Liver (tissue), 9 donors: Measurements from ENCODE around the gene STX16. TPM values are rescaled to one million over a fixed set of nuclear protein-coding genes. Genes with fewer than 3 reads are reported as not detected.

Experiments
- DNase-seq: peaks from one replicate; pipeline ENCODE4 v3.0.0-alpha.2; 2017; ENCODE audit warnings: low spot score
- H3K27ac ChIP-seq, 2 donors: one replicate each; pipeline ENCODE4 v1.7.0; 2013; ENCODE audit warnings: inconsistent platforms in 2 of 2, low read length in 2 of 2, control low read depth in 1 of 2, low read depth in 1 of 2, mild to moderate bottlenecking in 1 of 2
- H3K27me3 ChIP-seq, 4 donors: one replicate each; pipeline versions ENCODE4 v1.6.1 to v1.7.0; 2013; ENCODE audit warnings: low read length in 3 of 4, inconsistent platforms in 1 of 4, mild to moderate bottlenecking in 1 of 4, moderate library complexity in 1 of 4; ENCODE audit not compliant: control insufficient read depth in 4 of 4, insufficient read depth in 4 of 4
- H3K36me3 ChIP-seq, 4 donors: one replicate each; pipeline versions ENCODE4 v1.6.1 to v1.7.0; 2013; ENCODE audit warnings: low read length in 3 of 4, mild to moderate bottlenecking in 3 of 4, low read depth in 1 of 4, moderate library complexity in 1 of 4; ENCODE audit not compliant: control insufficient read depth in 4 of 4, insufficient read depth in 3 of 4
- H3K4me1 ChIP-seq, 4 donors: one replicate each; pipeline versions ENCODE4 v1.6.1 to v1.7.0; 2013; ENCODE audit warnings: low read length in 3 of 4, mild to moderate bottlenecking in 3 of 4, moderate library complexity in 1 of 4; ENCODE audit not compliant: control insufficient read depth in 4 of 4, insufficient read depth in 4 of 4
- H3K4me3 ChIP-seq, 3 donors: one replicate each; pipeline versions ENCODE4 v1.6.1 to v1.7.0; 2013; ENCODE audit warnings: low read length in 3 of 3, control low read depth in 1 of 3, low read depth in 1 of 3, mild to moderate bottlenecking in 1 of 3
- H3K9ac ChIP-seq, 2 donors: one replicate each; pipeline ENCODE4 v1.7.0; 2013; ENCODE audit warnings: low read length in 2 of 2, mild to moderate bottlenecking in 2 of 2, moderate library complexity in 2 of 2, control low read depth in 1 of 2, low read depth in 1 of 2
- H3K9me3 ChIP-seq, 4 donors: one replicate each; pipeline versions ENCODE4 v1.6.1 to v1.7.0; 2013; ENCODE audit warnings: low read length in 3 of 4; ENCODE audit not compliant: control insufficient read depth in 4 of 4
- ATF3 ChIP-seq: IDR thresholded peaks from 2 replicates; pipeline ENCODE4 v1.6.1; 2016; ENCODE audit warnings: antibody characterized with exemption
- FOXA1 ChIP-seq: IDR thresholded peaks from 2 replicates; pipeline ENCODE4 v1.6.1; 2016; ENCODE audit warnings: antibody characterized with exemption
- FOXA2 ChIP-seq: IDR thresholded peaks from 2 replicates; pipeline ENCODE4 v1.6.1; 2016; ENCODE audit warnings: antibody characterized with exemption
- GABPA ChIP-seq, 2 donors: IDR thresholded peaks in 1 of 2; conservative IDR thresholded peaks in 1 of 2; 2 replicates each; pipeline ENCODE4 v1.6.1; 2016; ENCODE audit warnings: antibody characterized with exemption in 2 of 2, mild to moderate bottlenecking in 1 of 2, moderate library complexity in 1 of 2
- HNF4A ChIP-seq, 2 donors: conservative IDR thresholded peaks; 2 replicates each; pipeline ENCODE4 v1.6.1; 2016; ENCODE audit warnings: antibody characterized with exemption in 2 of 2, mild to moderate bottlenecking in 2 of 2
- HNF4G ChIP-seq: IDR thresholded peaks from 2 replicates; pipeline ENCODE4 v1.6.1; 2016; ENCODE audit warnings: antibody characterized with exemption
- JUND ChIP-seq, 2 donors: IDR thresholded peaks; 2 replicates each; pipeline ENCODE4 v1.6.1; 2016; ENCODE audit warnings: antibody characterized with exemption in 2 of 2
- NR2F2 ChIP-seq: IDR thresholded peaks from 2 replicates; pipeline ENCODE4 v1.6.1; 2016; ENCODE audit warnings: antibody characterized with exemption
- REST ChIP-seq: IDR thresholded peaks from 2 replicates; pipeline ENCODE4 v1.6.1; 2016; ENCODE audit warnings: antibody characterized with exemption, mild to moderate bottlenecking
- RXRA ChIP-seq, 2 donors: IDR thresholded peaks; 2 replicates each; pipeline ENCODE4 v1.6.1; 2017 to 2018; ENCODE audit warnings: antibody characterized with exemption in 2 of 2, mild to moderate bottlenecking in 1 of 2
- TAF1 ChIP-seq: conservative IDR thresholded peaks from 2 replicates; pipeline ENCODE4 v1.6.1; 2016; ENCODE audit warnings: antibody characterized with exemption, mild to moderate bottlenecking
- YY1 ChIP-seq: IDR thresholded peaks from 2 replicates; pipeline ENCODE4 v1.6.1; 2016; ENCODE audit warnings: antibody characterized with exemption, mild to moderate bottlenecking
- ZBTB33 ChIP-seq: IDR thresholded peaks from 2 replicates; pipeline ENCODE4 v1.6.1; 2016; ENCODE audit warnings: antibody characterized with exemption
- WGBS: extraction: QIAGEN DNeasy Blood & Tissue Kit; methylation state at CpG from one replicate; pipeline ENCODE4 v1.1.7; 2013; 5-methylcytosine and 5-hydroxymethylcytosine counted together
- polyA plus RNA-seq, 2 donors: library from polyadenylated mRNA; stranded (reverse) in 1 of 2; unstranded in 1 of 2; fragments of 200-250 nt in 1 of 2; fragments of >200 nt in 1 of 2; fragmentation: Nextera tagmentation in 1 of 2; extraction: Ambion mirVana in 1 of 2; gene quantifications; one replicate each; pipeline versions ENCODE4 v1.2.1 to v1.2.3, GENCODE V29; 2013 to 2015
- total RNA-seq, 2 donors: library from RNA; depleted of rRNA; stranded (reverse); fragments of >200 nt; gene quantifications; one replicate each; pipeline ENCODE4 v1.2.3, GENCODE V29; 2014
- TF ChIP-seq, protein P1 (sequence below): IDR thresholded peaks from 2 replicates; pipeline ENCODE4 v1.6.1; 2016; ENCODE audit warnings: antibody characterized with exemption
- TF ChIP-seq, protein P2 (sequence below): fragments of 150-350 bp; IDR thresholded peaks from 2 replicates; pipeline ENCODE4 v1.5.1; 2017; ENCODE audit warnings: improper control_type of control experiment, low read depth, low read length; ENCODE audit not compliant: missing input control
- donor health status: healthy.
- donor health status: healthy.
- donor health status: healthy.
- donor health status: healthy.
- donor health status: healthy.

Gene STX16
- total and polyA plus RNA-seq, 4 donors, result 8.5 to 32.5 (median 16.6) TPM

- Histone ChIP-seq H3K36me3 (peaks cover 0 to 2% (median 0%) of the 10 kb centered on the region in 4 donors), H3K9ac (no peak overlapping the region), H3K27ac (no peak overlapping the region), H3K9me3 (no peaks in the 10 kb centered on the region), H3K4me3 (no peak overlapping the region), H3K27me3 (no peaks in the 10 kb centered on the region), H3K4me1 (no peaks in the 10 kb centered on the region)
- WGBS, result 92% methylated on average over 23 of the region's 23 CpGs
- peak; percentile 27 for DNase-seq
- no peak for TF ChIP-seq FOXA2
- no peak for TF ChIP-seq RXRA (IDR thresholded peaks at IDR 0.05)
- no peak for TF ChIP-seq HNF4G
- TF ChIP-seq GABPA (IDR thresholded peaks at IDR 0.05 in 1 of 2, conservative IDR thresholded peaks at IDR 0.05 in 1 of 2), result no peak
These were observed 66.4 kb downstream of the STX16 start for GRCh38 chr20:58717278-58718091.

DNA sequence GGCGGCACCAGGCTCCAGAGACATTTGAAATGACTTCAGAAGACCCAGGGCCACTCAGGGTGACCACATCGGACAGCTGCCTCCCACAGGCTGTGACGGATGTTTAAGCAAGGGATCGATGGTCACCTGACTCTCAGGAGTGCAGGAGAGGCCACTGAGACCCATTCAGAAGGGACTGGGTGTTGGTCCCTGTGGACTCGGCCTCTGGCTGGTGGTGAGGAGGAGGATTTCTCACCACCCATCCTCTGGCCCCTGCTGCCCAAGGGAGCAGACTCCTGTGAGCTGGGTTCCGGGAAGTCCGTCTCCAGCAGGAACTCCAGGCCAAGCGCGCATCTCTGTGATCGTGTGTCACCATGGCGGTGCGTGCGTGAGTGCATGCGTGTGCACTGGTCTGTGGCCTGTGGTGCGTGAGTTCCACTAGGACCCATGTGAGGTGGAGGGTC, 67.1 kb downstream of the STX16 start:
- Histone ChIP-seq H3K9ac (no peak overlapping the region), H3K27ac (no peak overlapping the region), H3K36me3 (peaks cover 0 to 2% (median 0%) of the 10 kb centered on the region in 4 donors), H3K4me1 (no peaks in the 10 kb centered on the region), H3K27me3 (peaks cover 0 to 2% (median under 1%) of the 10 kb centered on the region in 4 donors), H3K4me3 (no peak overlapping the region), H3K9me3 (no peaks in the 10 kb centered on the region)
- TF ChIP-seq, protein P1, sequence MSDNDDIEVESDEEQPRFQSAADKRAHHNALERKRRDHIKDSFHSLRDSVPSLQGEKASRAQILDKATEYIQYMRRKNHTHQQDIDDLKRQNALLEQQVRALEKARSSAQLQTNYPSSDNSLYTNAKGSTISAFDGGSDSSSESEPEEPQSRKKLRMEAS, result no peak
- TF ChIP-seq NR2F2, result no peak
- no peak for TF ChIP-seq RXRA (IDR thresholded peaks at IDR 0.05)
- TF ChIP-seq FOXA1, result no peak
- TF ChIP-seq GABPA (IDR thresholded peaks at IDR 0.05 in 1 of 2, conservative IDR thresholded peaks at IDR 0.05 in 1 of 2), result no peak
- TF ChIP-seq REST, result no peak
- TF ChIP-seq TAF1, result no peak
- TF ChIP-seq YY1, result no peak
- TF ChIP-seq JUND (IDR thresholded peaks at IDR 0.05), result no peak
- TF ChIP-seq HNF4A (conservative IDR thresholded peaks at IDR 0.05), result no peak
- TF ChIP-seq ATF3, result no peak
- TF ChIP-seq ZBTB33, result no peak
- no peak for TF ChIP-seq FOXA2
- TF ChIP-seq, protein P2, sequence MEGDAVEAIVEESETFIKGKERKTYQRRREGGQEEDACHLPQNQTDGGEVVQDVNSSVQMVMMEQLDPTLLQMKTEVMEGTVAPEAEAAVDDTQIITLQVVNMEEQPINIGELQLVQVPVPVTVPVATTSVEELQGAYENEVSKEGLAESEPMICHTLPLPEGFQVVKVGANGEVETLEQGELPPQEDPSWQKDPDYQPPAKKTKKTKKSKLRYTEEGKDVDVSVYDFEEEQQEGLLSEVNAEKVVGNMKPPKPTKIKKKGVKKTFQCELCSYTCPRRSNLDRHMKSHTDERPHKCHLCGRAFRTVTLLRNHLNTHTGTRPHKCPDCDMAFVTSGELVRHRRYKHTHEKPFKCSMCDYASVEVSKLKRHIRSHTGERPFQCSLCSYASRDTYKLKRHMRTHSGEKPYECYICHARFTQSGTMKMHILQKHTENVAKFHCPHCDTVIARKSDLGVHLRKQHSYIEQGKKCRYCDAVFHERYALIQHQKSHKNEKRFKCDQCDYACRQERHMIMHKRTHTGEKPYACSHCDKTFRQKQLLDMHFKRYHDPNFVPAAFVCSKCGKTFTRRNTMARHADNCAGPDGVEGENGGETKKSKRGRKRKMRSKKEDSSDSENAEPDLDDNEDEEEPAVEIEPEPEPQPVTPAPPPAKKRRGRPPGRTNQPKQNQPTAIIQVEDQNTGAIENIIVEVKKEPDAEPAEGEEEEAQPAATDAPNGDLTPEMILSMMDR, result no peak
- 91% methylated on average over 15 of the region's 15 CpGs for WGBS
- DNase-seq, result peak; percentile 26
